Right hindlimb (tissue), 1 donor: ENCODE results near the gene PRKCA.
"Not testable (repeated sequence)": the region's sequence is repeated elsewhere in the genome, so short reads cannot be mapped to it uniquely, and the experiment has no call there.

Experiments
- DNase-seq: peaks from one replicate; pipeline ENCODE4 v3.0.0-alpha.2; 2018

PRKCA gene

DNA sequence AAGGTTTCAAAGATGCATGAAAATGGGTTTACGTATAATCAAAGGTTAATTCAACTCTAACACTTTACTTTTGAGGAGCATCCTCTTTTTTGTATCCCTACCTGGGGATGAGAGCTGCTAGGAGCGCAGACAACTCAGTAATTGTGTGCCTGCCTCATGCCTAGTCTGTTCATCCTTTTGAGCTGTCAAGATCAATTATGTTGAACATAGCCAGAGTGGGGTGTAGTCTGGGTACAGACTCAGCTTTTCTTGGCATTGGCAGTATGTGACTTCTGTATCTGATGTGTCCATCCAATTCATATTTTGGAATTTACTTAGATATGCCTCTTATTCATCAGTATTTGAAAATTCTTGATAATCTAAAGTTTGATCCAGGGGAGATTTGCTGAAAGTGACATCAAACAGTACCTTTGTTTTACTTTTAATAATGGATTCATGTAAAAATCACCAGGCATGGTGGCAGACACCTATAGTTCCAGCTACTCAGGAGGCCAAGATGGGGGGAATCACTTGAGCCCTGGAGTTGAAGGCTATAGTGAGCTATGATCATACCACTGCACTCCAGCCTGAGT, 24.1 kb downstream of the PRKCA start:
- DNase-seq = no peak

- no peak for DNase-seq
Measured at GRCh38 chr17:66330646-66331037, 28.2 kb downstream of the PRKCA start.

- DNase-seq = no peak
Measured at GRCh38 chr17:66331038-66331816, 28.8 kb downstream of the PRKCA start.

- DNase-seq = no peak
Measured at GRCh38 chr17:66335797-66336196, 33.4 kb downstream of the PRKCA start.

- no peak for DNase-seq
Measured at GRCh38 chr17:66337268-66337667, 34.9 kb downstream of the PRKCA start.

DNA sequence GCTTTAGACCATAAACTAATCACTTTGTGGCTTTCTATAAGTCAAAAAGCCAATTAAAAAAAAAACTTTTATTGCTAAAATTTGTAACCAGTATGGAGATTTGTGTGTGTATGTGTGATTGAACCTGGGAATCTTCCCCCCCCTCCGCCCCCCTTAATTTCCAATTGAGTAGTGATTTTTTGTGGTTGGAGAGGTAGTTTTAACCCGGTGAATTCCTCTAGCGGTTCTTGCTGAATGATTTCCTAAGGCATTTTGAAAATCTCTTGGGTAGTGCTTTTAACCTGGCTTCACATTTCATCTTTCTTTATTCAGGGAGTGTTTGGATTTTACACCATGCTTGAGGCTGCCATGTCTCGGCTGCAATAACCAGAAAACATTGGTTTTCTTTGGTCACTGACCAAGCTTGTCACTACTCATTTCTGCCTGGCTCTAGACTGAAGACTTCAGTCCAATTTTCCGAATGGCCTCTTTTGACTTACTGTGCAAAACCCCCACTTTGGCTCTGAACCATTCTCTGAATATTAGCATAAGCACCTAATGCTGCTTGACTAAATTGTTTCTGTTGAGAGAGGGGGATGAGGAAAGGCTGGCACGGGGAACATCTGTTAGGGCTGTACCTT, 35.6 kb downstream of the PRKCA start:
- peak; percentile 62 for DNase-seq

- no peak for DNase-seq
Measured at GRCh38 chr17:66338937-66339336, 36.5 kb downstream of the PRKCA start.

DNA sequence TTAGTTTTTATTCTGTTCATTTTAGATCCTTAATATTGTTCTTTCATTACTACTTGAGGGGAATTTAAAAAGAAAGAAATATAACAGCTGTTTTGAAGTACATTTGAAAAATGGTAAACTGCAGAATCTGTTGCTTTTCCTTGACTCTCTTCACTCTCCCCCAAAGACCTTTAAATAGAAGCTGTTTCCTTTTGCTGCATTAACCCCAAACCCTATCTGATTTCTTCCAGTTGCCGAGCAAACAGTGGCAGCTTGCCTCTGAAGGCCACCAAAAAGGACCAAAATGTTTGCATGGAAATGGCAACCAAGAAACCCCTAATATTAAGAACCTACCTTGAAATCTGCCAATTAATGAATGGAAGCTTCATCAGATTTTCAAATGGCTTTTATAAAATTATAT, 37.1 kb downstream of the PRKCA start:
- no peak for DNase-seq

DNA sequence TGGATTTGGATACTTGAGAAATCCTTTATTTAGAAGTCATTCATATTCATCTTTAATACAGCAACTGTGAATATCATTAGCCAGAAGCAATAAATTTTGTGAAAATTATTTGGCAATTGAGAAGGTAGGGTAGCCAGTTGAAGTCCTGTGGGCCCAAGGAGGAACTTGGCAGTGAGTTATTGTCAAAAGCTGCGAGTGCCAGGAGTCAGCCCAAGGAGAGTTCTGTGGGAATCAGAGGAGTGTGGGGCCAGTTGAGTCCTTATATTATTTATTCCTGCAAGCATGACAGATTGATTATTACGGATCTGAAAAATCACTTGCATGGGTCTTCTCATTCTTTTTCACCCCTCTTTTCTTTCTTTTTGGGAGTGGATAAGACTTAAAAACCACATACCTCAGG, 38.3 kb downstream of the PRKCA start:
- no peak for DNase-seq

- no peak for DNase-seq
Measured at GRCh38 chr17:66341462-66341861, 39.0 kb downstream of the PRKCA start.

DNA sequence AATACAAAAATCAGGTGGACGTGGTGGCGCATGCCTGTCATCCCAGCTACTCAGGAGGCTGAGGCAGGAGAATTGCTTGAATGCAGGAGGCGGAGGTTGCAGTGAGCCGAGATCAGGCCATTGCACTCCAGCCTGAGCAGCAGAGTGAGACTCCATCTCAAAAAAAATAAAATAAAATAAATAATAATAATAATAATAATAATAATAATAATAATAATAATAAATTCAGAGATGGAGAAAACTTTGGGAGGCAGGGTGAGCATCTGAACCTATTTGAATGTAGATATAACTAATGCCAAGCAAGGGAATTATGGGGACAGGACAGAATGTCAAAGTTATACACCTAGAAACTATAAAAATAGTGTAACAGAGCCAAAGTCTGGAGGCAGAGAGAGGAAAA, 39.9 kb downstream of the PRKCA start:
- DNase-seq = not testable (repeated sequence)

- DNase-seq = no peak
Measured at GRCh38 chr17:66343531-66344078, 41.2 kb downstream of the PRKCA start.

DNA sequence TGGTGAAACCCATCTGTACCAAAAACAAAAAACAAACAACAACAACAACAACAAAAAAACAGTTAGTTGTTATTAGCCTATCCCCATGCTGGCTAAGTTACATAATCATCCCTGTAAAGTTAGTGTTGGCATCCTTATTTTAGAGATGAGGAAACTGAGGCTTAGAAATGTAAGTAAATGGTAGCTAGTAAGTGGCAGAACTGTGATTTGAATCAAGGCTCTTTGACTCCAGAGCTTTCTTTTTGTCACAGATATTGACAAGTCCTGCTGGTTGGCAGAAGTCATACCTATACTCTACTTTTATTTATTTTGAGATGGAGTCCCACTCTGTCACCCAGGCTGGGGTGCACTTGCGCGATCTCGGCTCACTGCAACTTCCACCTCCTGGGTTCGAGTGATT, 42.1 kb downstream of the PRKCA start:
- no peak for DNase-seq

GRCh38 chr17:66345264-66345663, 42.9 kb downstream of the PRKCA start:
- no peak for DNase-seq

- DNase-seq = not testable (repeated sequence)
Measured at GRCh38 chr17:66345949-66346638, 43.7 kb downstream of the PRKCA start.

- no peak for DNase-seq
Measured at GRCh38 chr17:66347661-66348514, 45.5 kb downstream of the PRKCA start.

DNA sequence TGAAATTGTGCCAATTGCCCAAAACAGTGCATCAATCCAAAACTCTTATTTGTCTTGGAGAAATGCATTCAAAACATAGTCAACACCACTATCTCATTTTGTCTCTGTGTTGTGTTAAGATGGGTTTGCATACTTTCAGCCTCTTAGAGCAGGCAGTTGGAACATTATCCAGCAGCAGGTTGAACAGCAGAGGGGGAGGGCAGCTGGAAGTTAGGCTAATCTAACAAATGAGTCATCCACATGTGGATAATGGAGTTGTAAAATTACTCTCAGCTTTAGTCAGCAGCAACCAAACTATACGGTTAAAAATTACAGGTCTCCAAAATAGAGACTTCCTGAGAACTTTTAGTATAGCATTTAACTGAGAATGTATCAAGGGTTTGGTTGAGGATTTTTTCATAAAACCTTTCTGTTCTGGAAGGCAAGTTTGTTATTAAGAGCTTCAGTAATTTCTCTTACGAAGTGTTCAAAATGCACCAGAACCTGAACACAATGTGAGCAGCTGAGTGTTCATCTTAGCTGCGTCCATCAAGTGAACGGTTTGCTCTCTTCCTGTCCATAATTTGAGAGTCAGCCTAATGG, 46.3 kb downstream of the PRKCA start:
- no peak for DNase-seq

- DNase-seq = peak; percentile 59
Measured at GRCh38 chr17:66349521-66350254, 47.3 kb downstream of the PRKCA start.

- not testable (repeated sequence) for DNase-seq
Measured at GRCh38 chr17:66350576-66350975, 48.2 kb downstream of the PRKCA start.

GRCh38 chr17:66351033-66351432, 48.6 kb downstream of the PRKCA start:
- DNase-seq = no peak

GRCh38 chr17:66351701-66352100, 49.3 kb downstream of the PRKCA start:
- DNase-seq = no peak
